LNCAP (cell line): ENCODE data around the gene C8B.

ENCODE experiments used
- TF ChIP-seq, protein P1 (sequence below): fragments of 450-650 bp; IDR thresholded peaks from 2 replicates; pipeline ENCODE4 v1.5.1; 2017; ENCODE audit warnings: mild to moderate bottlenecking

Gene C8B

DNA sequence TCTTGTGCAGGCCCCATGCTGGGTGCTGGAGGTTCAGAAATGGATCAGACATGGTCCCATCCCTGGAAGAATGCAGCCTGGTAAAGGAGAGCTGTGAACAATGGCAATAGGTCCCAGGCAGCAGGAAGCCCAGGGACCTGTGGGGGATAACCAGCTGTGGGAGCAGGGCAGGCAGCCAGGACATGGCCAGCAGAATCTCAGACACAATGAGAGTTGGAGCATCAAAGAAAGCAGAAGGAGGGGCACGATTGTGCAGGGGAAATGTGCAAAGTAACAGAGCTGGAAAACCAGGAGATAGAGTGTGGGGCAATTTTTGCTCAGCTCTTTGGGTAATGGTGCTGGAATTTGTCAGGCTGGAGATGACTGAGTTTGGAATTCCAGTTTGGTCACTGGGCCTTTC, 44.3 kb downstream of the C8B start:
- TF ChIP-seq, protein P1, sequence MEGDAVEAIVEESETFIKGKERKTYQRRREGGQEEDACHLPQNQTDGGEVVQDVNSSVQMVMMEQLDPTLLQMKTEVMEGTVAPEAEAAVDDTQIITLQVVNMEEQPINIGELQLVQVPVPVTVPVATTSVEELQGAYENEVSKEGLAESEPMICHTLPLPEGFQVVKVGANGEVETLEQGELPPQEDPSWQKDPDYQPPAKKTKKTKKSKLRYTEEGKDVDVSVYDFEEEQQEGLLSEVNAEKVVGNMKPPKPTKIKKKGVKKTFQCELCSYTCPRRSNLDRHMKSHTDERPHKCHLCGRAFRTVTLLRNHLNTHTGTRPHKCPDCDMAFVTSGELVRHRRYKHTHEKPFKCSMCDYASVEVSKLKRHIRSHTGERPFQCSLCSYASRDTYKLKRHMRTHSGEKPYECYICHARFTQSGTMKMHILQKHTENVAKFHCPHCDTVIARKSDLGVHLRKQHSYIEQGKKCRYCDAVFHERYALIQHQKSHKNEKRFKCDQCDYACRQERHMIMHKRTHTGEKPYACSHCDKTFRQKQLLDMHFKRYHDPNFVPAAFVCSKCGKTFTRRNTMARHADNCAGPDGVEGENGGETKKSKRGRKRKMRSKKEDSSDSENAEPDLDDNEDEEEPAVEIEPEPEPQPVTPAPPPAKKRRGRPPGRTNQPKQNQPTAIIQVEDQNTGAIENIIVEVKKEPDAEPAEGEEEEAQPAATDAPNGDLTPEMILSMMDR = no peak

DNA sequence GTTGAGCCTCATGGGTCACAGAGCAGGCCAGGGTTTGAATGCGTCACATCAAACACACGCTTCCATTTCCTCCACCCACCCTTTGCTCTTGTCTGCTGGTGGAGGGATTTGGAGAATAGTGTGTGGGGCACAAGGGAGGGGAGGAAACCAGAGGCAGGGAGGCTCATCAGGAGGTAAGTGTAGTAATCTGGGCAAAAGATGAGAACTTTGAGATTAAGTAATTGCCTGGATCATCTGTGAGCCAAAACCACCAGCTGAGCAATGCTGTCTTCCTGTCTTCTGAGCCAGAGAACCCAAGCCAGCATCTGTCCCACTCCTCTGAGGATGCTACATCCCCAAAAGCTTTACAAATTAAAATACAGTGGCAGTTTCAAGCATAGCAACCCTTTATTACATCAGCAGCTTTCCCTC, 45.2 kb downstream of the C8B start:
- TF ChIP-seq, protein P1 = no peak

DNA sequence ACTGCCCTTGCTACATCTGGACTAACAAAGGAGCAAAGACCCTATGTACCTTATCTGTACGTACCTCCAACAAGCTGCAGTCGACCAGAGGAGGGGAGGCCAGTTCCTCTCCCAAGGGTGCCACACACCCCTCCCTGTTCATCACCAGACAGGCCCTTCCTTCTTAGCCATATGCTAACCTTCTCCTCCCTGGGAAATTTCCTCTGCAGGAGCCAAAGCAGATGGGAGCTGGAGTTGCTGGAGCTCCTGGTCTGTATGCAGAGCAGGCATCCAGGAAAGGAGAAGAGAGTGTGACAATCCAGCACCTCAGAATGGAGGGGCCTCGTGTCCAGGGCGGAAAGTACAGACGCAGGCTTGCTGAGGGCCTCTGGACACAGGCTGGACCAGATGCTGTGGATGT, 48.5 kb downstream of the C8B start:
- TF ChIP-seq, protein P1 = no peak

DNA sequence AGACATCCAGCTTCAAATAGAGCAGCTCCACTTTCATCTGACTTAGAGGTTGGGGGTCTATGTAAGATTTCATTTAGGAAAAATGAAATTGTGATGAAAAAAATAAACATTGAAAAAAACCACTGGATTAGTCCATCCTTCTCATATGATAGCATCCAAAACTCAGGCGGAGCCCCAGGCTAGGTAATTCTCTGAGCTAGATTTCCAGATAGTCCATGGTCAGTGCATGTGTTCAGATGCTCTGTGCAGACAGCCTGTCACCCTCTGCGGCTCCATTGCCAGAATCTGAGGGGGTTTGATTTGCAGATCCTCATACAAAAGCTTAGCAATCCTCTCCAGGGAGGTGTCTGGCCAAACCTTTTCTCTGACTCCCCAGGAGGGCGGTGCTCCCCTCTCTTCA, 49.2 kb downstream of the C8B start:
- TF ChIP-seq, protein P1 = no peak

DNA sequence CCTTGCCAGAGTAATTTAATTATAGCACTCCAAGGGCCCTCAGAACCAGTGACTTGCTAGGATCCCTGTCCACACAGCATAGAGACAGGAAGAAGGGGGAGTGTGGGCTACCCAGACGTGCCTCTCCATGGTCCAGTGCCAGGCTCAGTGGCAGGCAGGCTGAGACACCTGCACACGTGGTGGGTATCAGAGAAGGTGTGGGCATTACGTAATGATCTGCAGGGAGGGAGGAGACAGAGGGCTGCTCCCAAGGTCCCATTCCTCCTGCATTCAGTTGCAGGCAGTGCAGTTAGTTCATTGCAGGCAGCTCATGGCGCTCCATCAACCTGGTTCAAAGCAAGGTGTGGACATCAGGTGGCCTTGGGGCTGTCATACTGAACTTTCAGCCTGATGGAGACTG, 49.9 kb downstream of the C8B start:
- TF ChIP-seq, protein P1 = no peak

DNA sequence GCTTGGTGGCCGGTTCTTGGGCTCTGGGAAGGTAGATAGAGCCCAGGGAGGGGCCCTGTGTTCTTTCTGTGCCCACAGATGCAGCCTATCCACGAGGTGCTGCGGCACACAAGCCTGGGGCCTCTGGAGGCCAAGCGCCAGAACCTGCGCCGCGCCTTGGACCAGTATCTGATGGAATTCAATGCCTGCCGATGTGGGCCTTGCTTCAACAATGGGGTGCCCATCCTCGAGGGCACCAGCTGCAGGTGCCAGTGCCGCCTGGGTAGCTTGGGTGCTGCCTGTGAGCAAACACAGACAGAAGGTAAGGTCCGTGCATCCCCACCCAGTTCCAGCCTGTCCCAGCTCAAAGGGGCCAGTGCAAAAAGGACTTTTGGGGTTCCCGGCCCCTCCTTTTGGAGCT, 53.5 kb downstream of the C8B start:
- TF ChIP-seq, protein P1 = no peak

DNA sequence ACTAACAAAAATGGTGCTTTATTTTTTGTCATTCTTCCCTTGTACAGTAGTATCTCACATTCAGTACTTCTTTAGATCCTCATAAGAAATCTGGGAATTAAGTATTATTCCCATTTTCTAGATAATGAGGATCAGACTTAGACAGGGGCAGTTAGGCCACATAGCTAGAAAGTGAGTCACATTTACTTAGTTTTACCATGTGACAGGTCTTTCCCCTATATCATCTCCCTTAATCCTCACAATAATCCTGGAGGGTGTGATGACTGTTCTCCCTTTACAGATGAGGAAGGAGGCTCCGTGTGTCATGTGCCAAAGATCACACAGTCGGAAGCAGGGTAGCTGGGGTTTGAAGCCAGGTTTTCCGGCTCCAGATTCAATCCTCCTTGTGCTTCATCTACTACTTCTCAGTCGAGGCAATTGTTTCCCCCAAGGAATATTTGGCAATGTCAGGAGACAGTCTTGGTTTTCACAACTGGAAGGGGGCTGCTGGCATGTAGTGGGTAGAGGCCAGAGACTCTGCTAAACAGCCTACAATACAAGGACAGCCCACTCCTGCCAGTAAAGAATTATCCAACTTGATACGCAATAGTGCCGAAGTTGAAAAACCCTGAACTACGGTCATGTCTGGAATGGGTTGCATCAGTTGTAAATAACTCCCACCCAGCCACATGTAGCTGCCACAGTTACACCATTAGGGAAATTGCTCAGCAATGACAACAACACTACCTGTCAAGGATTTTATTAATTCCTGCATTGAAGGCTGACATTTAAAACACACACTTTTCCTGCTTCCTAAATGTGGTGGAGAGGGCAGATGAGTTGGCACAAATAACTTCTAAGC, 54.5 kb downstream of the C8B start:
- TF ChIP-seq, protein P1 = no peak
